WI38 (cell line): Measurements from ENCODE around the gene ANO7.

Experiments
- H3K4me3 ChIP-seq: 2 replicates; pipeline ENCODE4 v1.5.1; 2011; ENCODE audit warnings: low read depth, mild to moderate bottlenecking, control low read depth, low read length
- CTCF ChIP-seq: IDR thresholded peaks from 2 replicates; pipeline ENCODE4 v1.5.1; 2012; ENCODE audit warnings: low read depth, mild to moderate bottlenecking, control low read depth, low read length

ANO7 gene

GRCh38 chr2:241188361-241189092 lies at the start of gene ANO7:
Gene ANO7, plus strand, starts transcription at chr2:241188677. Its CDS starts 1,387 bp downstream, at chr2:241190064.
- no peak within 1 kb of the TSS for H3K4me3 ChIP-seq
- TF ChIP-seq CTCF, result no peak

- H3K4me3 ChIP-seq, result no peak overlapping the region
- TF ChIP-seq CTCF, result no peak
Observed at GRCh38 chr2:241139531-241140444, 48.7 kb upstream of the ANO7 start.

- TF ChIP-seq CTCF, result no peak
- no peak overlapping the region for H3K4me3 ChIP-seq
Observed at GRCh38 chr2:241140445-241140840, 48.0 kb upstream of the ANO7 start.

- no peak overlapping the region for H3K4me3 ChIP-seq
- TF ChIP-seq CTCF, result no peak
Observed at GRCh38 chr2:241141214-241141770, 47.2 kb upstream of the ANO7 start.

GRCh38 chr2:241142063-241142462 lies 46.4 kb upstream of the ANO7 start:
- TF ChIP-seq CTCF, result no peak
- H3K4me3 ChIP-seq, result no peak overlapping the region

- TF ChIP-seq CTCF, result no peak
- no peak overlapping the region for H3K4me3 ChIP-seq
Observed at GRCh38 chr2:241142593-241142992, 45.9 kb upstream of the ANO7 start.

- no peak for TF ChIP-seq CTCF
- no peak overlapping the region for H3K4me3 ChIP-seq
Observed at GRCh38 chr2:241146286-241146685, 42.2 kb upstream of the ANO7 start.
